ENCODE results near the gene TFDP2.

DNA sequence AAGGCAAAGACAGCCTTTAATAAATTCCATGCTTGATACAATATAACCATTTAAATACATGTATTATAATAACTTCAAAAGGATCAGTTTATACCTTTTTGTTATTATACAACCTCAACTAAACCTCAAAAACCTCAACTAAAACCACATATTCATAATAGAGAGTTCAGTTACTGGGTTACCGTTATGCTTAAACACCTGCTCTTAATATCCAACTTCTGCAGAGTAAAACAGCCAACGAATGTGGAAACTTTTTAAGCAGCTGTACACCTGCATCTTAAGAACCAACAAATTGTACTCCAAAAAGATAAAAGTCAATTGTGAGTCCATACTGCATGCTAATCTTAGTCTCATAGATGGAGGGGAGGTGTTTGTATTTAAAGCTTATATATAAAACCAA lies 53.5 kb downstream of the TFDP2 start:
- TF ChIP-seq, protein P1, sequence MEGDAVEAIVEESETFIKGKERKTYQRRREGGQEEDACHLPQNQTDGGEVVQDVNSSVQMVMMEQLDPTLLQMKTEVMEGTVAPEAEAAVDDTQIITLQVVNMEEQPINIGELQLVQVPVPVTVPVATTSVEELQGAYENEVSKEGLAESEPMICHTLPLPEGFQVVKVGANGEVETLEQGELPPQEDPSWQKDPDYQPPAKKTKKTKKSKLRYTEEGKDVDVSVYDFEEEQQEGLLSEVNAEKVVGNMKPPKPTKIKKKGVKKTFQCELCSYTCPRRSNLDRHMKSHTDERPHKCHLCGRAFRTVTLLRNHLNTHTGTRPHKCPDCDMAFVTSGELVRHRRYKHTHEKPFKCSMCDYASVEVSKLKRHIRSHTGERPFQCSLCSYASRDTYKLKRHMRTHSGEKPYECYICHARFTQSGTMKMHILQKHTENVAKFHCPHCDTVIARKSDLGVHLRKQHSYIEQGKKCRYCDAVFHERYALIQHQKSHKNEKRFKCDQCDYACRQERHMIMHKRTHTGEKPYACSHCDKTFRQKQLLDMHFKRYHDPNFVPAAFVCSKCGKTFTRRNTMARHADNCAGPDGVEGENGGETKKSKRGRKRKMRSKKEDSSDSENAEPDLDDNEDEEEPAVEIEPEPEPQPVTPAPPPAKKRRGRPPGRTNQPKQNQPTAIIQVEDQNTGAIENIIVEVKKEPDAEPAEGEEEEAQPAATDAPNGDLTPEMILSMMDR (IDR thresholded peaks at IDR 0.05): no peak
- TF ChIP-seq POLR2A (IDR thresholded peaks at IDR 0.05): no peak
